Stimulated activated CD8-positive, alpha-beta memory T cell treated with anti-CD3 and anti-CD28 coated beads, Interleukin-15, amount 100 ng/mL, for 4 hours (primary cell): ENCODE measurements around the gene PML.

Experiments used
- DNase-seq, 2 donors: peaks; one replicate each; pipeline ENCODE4 v3.0.0-alpha.2; 2020; ENCODE audit warnings: low read depth in 2 of 2

Gene PML

DNA sequence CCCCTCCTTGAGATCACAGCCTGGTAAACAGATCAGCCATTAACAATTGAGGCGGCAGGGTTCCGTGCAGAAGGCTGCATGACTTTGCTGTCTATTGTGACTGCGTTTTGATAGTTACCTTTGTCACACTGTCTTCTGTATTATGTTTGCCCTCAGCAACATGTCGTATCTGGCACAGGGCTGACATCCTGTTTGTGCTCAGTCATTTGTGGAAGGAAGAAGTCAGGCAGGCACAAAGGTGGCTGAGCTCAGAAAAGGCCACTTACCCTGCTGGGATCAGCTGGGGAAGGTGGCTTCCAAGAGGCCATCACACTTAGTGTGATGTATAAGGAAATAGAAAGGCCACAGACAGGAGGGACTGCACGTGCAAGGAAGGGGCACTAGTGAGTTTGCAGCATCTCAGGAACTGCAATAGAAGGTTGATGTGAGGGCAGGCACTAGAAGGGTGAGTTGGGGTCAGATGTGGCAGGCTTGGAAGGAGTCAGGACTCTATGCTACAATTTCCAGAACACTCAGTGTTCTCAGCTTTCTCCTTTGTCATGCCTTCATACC, 13.4 kb downstream of the PML start:
- no peak for DNase-seq

DNA sequence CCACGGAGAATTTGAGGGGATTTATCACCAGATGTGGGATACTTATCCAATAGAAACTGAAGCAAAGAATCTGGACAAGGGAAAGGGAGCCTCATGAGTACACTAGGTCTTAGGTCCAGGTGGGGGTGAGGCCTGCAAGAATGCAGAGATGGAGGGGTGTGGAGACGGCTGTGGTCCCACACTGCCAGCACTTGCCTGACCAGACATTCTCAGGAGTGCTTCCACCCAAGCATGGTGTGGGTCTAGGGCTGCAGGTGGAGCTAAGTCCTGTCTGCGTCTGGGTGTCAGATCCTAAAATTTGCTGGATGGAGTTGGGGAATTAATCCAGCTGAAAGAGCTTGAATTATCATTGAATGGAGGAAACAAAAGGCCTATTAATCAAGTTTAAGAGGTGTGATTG, 14.4 kb downstream of the PML start:
- no peak for DNase-seq

DNA sequence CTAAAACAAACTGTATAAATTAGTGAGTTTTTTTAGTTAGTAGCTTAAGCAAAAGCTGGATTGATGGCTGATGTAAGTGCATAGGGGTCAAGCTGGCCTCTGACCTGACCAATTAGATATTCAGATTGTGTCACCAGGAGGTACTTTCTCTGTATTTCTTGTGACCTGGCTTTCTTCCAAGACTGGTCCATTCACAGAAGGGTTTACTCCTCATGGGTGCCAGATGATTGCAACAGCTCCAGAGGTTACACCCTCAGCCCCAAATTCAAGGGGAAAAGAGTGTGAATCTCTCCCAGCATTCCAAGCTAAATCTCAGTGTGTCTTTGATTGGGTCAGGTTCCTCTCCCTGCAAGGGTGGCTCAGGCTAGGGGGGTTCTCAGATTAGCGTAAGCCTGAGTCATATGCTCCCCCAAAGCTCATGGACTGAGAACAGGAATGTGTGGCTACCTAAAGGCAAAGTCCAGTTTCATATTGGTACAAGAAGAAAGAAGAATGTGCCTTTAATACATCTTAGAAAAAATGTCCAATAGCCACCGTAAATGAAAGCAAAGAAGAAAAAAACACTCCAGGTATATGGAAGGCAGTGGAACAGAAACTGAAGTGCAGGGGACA, 16.5 kb downstream of the PML start:
- no peak for DNase-seq

GRCh38 chr15:74011610-74012009, 17.1 kb downstream of the PML start:
- no peak for DNase-seq

DNA sequence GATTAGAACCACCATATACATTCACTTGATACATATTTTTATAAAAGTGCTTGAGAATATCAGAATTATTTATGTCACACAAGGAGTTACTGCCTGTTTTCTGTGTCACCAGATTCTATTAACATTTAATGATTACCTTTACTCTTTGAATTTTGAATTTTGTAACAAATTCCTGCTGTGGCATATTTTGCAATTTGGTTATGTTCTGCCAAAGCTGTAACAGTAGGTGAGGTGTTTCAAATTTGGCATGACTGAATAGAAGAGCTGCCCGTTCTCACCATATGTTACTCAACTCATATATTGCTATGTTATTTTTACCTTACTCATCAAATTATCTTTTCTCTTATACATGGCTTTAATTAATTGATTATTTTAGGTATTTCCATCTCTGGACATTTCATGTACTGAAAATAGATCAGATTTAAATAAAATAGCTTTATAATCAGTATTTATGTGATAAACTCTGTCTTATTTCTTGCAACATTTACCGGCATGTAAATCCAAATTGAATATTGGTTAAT, 18.9 kb downstream of the PML start:
- no peak for DNase-seq

- DNase-seq = no peak
These were observed 25.2 kb downstream of the PML start for GRCh38 chr15:74019734-74020133.

DNA sequence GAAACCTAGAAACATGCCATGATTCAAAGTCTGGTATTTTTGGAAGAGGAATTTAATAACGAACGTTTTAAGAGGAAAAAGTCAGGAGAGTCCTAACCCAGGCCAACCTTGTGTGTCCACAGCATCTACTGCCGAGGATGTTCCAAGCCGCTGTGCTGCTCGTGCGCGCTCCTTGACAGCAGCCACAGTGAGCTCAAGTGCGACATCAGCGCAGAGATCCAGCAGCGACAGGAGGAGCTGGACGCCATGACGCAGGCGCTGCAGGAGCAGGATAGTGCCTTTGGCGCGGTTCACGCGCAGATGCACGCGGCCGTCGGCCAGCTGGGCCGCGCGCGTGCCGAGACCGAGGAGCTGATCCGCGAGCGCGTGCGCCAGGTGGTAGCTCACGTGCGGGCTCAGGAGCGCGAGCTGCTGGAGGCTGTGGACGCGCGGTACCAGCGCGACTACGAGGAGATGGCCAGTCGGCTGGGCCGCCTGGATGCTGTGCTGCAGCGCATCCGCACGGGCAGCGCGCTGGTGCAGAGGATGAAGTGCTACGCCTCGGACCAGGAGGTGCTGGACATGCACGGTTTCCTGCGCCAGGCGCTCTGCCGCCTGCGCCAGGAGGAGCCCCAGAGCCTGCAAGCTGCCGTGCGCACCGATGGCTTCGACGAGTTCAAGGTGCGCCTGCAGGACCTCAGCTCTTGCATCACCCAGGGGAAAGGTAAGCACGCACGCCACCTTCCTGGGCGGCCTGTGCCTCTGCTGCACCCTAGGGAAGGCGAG, 28.4 kb downstream of the PML start:
- no peak for DNase-seq

DNA sequence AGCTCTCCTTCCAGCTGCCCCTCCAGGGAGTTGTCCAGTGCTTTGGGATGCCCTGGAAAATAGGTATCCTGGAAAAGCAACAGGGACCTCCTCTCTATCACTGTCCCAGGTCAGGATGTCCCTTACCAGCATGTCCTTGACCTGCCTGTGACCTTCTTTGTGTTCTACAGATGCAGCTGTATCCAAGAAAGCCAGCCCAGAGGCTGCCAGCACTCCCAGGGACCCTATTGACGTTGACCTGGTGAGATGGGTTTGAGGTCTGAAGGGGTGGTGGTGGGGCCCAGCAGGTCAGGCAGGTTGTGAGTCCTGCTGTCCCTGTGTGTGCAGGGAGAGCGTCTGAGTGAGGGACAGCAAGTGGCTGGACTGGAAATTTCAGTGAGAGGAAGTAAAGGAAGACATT, 30.2 kb downstream of the PML start:
- DNase-seq = no peak

DNA sequence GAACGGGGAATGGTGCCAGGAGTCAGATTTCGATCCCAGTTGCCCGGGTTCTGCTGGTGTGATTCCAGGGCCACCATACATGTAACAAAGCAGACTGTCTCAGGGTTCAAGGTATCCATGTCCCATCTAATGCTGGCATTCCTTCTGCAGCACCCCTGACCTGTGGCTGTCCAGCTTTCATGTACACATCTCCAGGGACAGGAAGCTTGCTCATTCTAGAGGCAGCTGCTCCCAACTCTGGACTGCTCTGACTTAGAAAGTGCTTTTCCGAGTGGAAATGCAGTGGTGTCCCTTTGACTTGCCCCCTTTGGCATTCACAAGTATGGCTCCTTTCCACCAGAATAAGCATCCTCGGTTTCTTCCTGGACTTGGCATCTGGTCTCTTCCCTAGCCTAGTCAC, 30.9 kb downstream of the PML start:
- DNase-seq = no peak

DNA sequence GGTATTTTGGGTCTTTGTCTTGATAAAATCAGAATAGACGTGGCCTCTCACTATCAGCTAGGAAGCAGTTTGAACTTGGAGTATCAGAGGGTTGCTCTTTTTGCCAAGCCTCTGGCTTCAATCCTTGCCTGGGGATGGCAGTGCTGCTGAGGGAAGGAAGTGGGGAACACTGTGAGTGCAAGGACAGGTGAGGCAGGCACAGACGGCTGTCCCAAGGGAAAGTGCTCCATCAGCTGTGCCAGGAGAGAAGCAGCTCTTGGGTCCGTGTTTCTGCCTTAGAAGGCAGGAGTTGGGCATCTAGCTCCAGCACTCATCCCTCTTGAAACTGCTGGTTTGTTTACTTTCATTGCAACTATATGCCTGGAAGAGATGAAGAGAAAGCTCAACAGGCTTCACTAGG, 33.2 kb downstream of the PML start:
- no peak for DNase-seq

DNA sequence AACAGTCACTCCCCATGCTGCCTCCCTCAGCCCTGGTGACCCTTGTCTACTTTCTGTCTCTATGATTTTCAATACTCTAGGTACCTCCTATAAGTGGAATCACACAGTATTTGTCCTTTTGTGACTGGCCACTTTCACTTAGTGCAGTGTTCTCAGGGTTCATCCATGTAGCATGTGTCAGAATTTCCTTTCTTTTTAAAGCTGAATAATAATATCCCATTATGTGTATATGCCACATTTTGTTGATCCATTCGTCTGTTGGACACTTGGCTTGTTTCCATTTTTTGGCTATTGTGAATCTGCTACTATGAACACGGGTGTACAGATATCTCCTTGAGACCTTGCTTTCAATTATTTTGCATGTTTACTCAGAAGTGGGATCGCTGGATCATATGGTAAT, 34.1 kb downstream of the PML start:
- DNase-seq = no peak

DNA sequence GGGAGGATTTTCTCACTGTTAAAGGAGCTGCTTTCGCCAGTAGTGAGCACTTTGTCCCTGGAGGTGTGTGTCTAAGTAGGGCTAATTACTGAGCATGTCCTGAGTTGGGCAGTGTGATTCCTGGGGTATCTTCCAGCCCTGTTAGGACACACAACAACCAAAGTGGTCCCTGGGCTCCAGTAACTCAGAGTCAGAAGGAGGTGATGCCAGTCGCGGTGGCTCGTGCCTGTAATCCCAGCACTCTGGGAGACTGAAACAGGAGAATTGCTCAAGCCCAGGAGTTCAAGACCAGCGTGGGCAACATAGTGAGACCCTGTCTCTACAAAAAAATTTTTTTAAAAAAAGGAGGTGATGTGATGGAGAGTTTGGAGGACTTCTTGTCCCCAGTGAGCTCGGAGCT, 37.5 kb downstream of the PML start:
- no peak for DNase-seq

DNA sequence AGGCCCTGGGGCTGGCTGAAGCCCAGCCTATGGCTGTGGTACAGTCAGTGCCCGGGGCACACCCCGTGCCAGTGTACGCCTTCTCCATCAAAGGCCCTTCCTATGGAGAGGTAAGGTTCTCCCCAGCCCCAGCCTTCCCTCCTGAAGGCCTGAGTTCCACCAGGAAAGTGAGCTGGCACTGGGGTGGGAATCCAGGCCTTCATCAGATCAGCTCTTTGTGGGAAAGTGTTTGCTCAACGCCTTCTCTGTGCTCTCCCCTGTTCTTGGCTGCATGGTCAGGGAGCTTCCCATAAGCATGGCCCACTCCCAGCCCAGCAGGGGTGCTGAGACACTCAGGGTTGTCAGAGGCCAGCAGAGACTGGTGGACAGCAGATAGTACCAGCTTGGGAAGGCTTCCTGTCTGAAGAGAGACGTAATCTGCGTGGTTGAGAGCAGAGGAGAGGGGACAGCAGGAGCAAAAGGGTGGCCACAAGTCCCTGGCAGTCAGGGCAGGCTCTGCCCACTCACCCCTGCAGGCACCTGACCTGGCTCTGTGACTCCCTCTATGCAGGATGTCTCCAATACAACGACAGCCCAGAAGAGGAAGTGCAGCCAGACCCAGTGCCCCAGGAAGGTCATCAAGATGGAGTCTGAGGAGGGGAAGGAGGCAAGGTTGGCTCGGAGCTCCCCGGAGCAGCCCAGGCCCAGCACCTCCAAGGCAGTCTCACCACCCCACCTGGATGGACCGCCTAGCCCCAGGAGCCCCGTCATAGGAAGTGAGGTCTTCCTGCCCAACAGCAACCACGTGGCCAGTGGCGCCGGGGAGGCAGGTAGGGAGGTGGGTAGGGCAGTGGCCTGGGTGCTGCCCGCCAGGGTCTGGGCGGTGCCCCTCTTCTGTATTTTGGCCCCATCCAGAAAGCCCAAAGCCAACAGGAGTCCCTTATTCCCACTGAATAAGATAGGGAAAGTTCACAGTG, 38.4 kb downstream of the PML start:
- DNase-seq = no peak

DNA sequence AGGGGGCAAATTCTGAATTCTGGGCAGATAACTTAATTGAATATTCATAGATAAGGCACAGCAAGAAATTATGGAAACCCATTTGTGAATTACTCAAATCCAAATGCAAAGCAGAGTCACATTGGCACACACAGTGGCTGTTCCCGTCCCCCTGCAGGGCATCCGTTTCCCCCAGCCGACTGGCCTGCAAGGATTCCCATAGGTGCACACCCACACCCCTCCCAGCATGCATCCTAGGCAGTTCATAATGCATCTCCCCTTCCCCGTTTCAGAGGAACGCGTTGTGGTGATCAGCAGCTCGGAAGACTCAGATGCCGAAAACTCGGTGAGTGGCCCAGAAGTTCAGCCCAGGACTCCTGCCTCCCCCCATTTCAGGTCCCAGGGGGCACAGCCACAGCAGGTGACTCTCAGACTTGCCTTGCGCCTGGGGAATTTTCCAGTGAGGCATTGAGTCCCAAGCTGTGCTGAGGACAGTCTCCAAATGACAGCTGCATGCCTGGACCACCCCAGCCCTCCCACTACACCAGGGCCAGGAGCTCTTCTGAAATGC, 39.8 kb downstream of the PML start:
- DNase-seq = no peak

GRCh38 chr15:74035121-74036017, 40.9 kb downstream of the PML start:
- DNase-seq = no peak

GRCh38 chr15:74036271-74037170, 42.0 kb downstream of the PML start:
- DNase-seq = no peak

GRCh38 chr15:74037171-74038117, 42.9 kb downstream of the PML start:
- DNase-seq = no peak
